PC-3 (cell line): ENCODE measurements around the gene DZIP3. TPM values are rescaled to one million over a fixed set of nuclear protein-coding genes. Genes with fewer than 3 reads are reported as not detected.

Source experiments
- ATAC-seq: fragments of 200-7000 bp; cut with Tn5 transposase; 2 replicates; pipeline ENCODE4 v1.9.1; 2020; ENCODE audit warnings: mild to moderate bottlenecking, moderate library complexity
- BruUV-seq: library from RNA; stranded (reverse); fragments of 400-500 nt; replicated peaks from 2 replicates; lab custom pipeline; 2021; lab: Mats Ljungman, UMichigan
- CTCF ChIA-PET: fragments of 300-600 bp; sonication (Branson Sonifier 250); formaldehyde crosslinking; loops from one replicate; lab custom pipeline; 2022; ENCODE audit warnings: antibody characterized with exemption; lab: Charles Lee
- POLR2A ChIA-PET: fragments of 300-600 bp; sonication (Branson Sonifier 250); formaldehyde crosslinking; loops from one replicate; lab custom pipeline; 2022; ENCODE audit warnings: antibody characterized with exemption; ENCODE audit not compliant: unreplicated experiment; lab: Charles Lee
- DNase-seq: peaks from one replicate; pipeline ENCODE4 v3.0.0-alpha.2; 2015
- H2AFZ ChIP-seq: fragments of 300-600 bp; sonication (generic); 2 replicates; pipeline ENCODE4 v1.6.0; 2016; ENCODE audit warnings: antibody characterized with exemption, low read length
- H3F3A ChIP-seq: fragments of 300-600 bp; sonication (generic); one replicate; pipeline ENCODE4 v1.6.0; 2017; ENCODE audit warnings: antibody characterized with exemption, low read length, control low read depth, mild to moderate bottlenecking; ENCODE audit not compliant: unreplicated experiment
- H3K27ac ChIP-seq: fragments of 300-600 bp; sonication (generic); 2 replicates; pipeline ENCODE4 v1.5.1; 2016; ENCODE audit warnings: mild to moderate bottlenecking, low read length
- H3K27me3 ChIP-seq: fragments of 300-600 bp; sonication (generic); 2 replicates; pipeline ENCODE4 v1.6.1; 2016; ENCODE audit warnings: low read length, mixed read lengths
- H3K36me3 ChIP-seq: fragments of 300-600 bp; sonication (generic); 2 replicates; pipeline ENCODE4 v1.6.1; 2016; ENCODE audit warnings: low read depth, mixed run types, low read length, mixed read lengths
- H3K4me1 ChIP-seq: fragments of 300-600 bp; sonication (generic); 2 replicates; pipeline ENCODE4 v1.5.1; 2016; ENCODE audit warnings: low read length; ENCODE audit not compliant: insufficient read depth
- H3K4me2 ChIP-seq: fragments of 300-600 bp; sonication (generic); 2 replicates; pipeline ENCODE4 v1.6.0; 2016; ENCODE audit warnings: low read length
- H3K4me3 ChIP-seq: fragments of 300-600 bp; sonication (generic); 2 replicates; pipeline ENCODE4 v1.5.1; 2016; ENCODE audit warnings: mild to moderate bottlenecking, low read length, mixed read lengths
- H3K79me2 ChIP-seq: fragments of 300-600 bp; sonication (generic); 2 replicates; pipeline ENCODE4 v1.6.1; 2017; ENCODE audit warnings: low read length, mixed read lengths
- H3K9ac ChIP-seq: fragments of 300-600 bp; sonication (generic); 2 replicates; pipeline ENCODE4 v1.6.0; 2016; ENCODE audit warnings: mild to moderate bottlenecking, low read length
- H3K9me2 ChIP-seq: fragments of 300-600 bp; sonication (generic); replicated peaks from 2 replicates; pipeline ENCODE4 v1.6.1; 2016; ENCODE audit warnings: mixed run types, low read length, mixed read lengths
- H3K9me3 ChIP-seq: fragments of 300-600 bp; sonication (generic); 2 replicates; pipeline ENCODE4 v1.6.1; 2016; ENCODE audit warnings: low read length, mixed read lengths
- H4K20me1 ChIP-seq: fragments of 300-600 bp; sonication (generic); 2 replicates; pipeline ENCODE4 v1.6.1; 2016; ENCODE audit warnings: low read length, mixed read lengths
- EZH2 ChIP-seq: fragments of 300-600 bp; sonication (generic); IDR thresholded peaks from one replicate; pipeline ENCODE4 v1.6.1; 2017; ENCODE audit warnings: antibody characterized with exemption, mild to moderate bottlenecking, low read length; ENCODE audit not compliant: unreplicated experiment
- EZH2phosphoT487 ChIP-seq: fragments of 300-600 bp; sonication (generic); IDR thresholded peaks from 2 replicates; pipeline ENCODE4 v1.6.1; 2018; ENCODE audit warnings: mild to moderate bottlenecking, antibody characterized with exemption, low read length, borderline replicate concordance
- intact Hi-C: fragments of 100-400 bp; cut with micrococcal nuclease; formaldehyde crosslinking; loops from 2 replicates; pipeline ENCODE4 v1.9.0; 2023
- total RNA-seq: library from RNA; depleted of rRNA; stranded (reverse); fragments of >200 nt; gene quantifications from 2 replicates; pipeline ENCODE4 v1.2.3, GENCODE V29; 2014
- TF ChIP-seq, protein P1 (sequence below): fragments of 300-600 bp; sonication (generic); conservative IDR thresholded peaks from 2 replicates; pipeline ENCODE4 v1.5.1; 2017; ENCODE audit warnings: antibody characterized with exemption, low read depth, mild to moderate bottlenecking, low read length

The DZIP3 gene
- total RNA-seq, 1 experiment from 2014 or later = 7.3 TPM

DNA sequence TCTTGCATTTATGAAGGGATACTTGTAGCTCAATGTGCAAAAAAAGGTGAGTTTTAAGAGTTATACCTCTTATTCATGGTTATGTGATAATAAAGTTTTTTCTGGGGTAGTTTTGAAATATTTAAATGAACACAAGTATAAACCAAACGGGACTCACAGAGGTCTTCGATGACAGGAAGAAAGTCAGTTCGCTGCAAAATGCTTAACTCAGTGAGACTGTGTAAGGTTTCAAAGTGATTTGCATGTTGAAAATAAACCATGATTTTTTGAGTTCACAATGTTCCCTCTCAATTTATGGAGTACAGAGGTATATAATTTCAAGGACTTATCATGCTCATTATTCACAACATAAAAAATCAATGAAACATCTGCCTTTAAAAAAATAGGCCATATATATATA lies 42.8 kb upstream of the DZIP3 start:
- intact Hi-C loops = no loop called here
- Histone ChIP-seq H3F3A (no peaks in the 10 kb centered on the region), H3K4me3 (no peak overlapping the region), H3K79me2 (no peaks in the 10 kb centered on the region), H3K4me1 (peaks cover 23% of the 10 kb centered on the region), H3K9me3 (no peaks in the 10 kb centered on the region), H3K27ac (no peak overlapping the region), H3K36me3 (peaks cover 16% of the 10 kb centered on the region), H3K4me2 (no peak overlapping the region), H3K9me2 (no peaks in the 10 kb centered on the region), H3K9ac (no peak overlapping the region), H4K20me1 (no peaks in the 10 kb centered on the region), H2AFZ (no peak overlapping the region), H3K27me3 (no peaks in the 10 kb centered on the region)
- CTCF ChIA-PET = no interaction called here
- DNase-seq = no peak
- TF ChIP-seq, protein P1, sequence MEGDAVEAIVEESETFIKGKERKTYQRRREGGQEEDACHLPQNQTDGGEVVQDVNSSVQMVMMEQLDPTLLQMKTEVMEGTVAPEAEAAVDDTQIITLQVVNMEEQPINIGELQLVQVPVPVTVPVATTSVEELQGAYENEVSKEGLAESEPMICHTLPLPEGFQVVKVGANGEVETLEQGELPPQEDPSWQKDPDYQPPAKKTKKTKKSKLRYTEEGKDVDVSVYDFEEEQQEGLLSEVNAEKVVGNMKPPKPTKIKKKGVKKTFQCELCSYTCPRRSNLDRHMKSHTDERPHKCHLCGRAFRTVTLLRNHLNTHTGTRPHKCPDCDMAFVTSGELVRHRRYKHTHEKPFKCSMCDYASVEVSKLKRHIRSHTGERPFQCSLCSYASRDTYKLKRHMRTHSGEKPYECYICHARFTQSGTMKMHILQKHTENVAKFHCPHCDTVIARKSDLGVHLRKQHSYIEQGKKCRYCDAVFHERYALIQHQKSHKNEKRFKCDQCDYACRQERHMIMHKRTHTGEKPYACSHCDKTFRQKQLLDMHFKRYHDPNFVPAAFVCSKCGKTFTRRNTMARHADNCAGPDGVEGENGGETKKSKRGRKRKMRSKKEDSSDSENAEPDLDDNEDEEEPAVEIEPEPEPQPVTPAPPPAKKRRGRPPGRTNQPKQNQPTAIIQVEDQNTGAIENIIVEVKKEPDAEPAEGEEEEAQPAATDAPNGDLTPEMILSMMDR = no peak
- TF ChIP-seq EZH2phosphoT487 (no peak), EZH2 (no peak)
- no peak for ATAC-seq
- no TSS peak for BruUV-seq
- POLR2A ChIA-PET = no interaction called here

DNA sequence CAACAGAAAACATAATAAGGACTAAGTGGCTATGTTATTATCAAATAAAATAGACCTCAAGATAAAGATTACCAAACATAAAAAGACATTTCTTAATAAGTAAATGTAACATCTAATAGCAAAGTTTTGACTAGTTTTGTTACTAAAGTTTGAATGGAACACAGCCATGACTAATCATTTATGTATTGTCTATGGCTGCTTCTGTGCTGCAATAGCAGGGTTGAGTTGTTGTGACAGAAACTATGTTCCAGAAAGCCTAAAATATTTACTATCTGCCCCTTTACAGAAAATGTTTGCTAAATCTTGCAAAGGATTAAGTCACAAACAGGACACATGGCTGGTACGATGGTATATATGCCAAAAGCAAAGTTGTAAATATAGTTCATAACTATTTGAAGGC lies 41.2 kb upstream of the DZIP3 start:
- Histone ChIP-seq H3K27ac (peak overlapping the region; percentile 82), H3K4me3 (no peak overlapping the region), H3K27me3 (no peaks in the 10 kb centered on the region), H3K79me2 (no peaks in the 10 kb centered on the region), H3K9ac (peak overlapping the region; percentile 37), H4K20me1 (0 out of 2 replicates have a peak, but pooled peaks cover 4% of the 10 kb centered on the region), H3K36me3 (peaks cover 20% of the 10 kb centered on the region), H3K9me2 (no peaks in the 10 kb centered on the region), H3K4me2 (peak overlapping the region; percentile 65), H3K4me1 (peaks cover 23% of the 10 kb centered on the region), H2AFZ (no peak overlapping the region), H3F3A (no peaks in the 10 kb centered on the region), H3K9me3 (no peaks in the 10 kb centered on the region)
- ATAC-seq (peak; percentile 64), DNase-seq (peak; percentile 19)
- CTCF ChIA-PET = no interaction called here
- POLR2A ChIA-PET = no interaction called here
- BruUV-seq = TSS peak; percentile 55
- intact Hi-C loops = loop anchor here (1.0 to 2.0 kb wide), 2 partner anchors 53 to 326 kb away; partner anchors contain the start of gene IFT57
- TF ChIP-seq EZH2phosphoT487 = no peak
- no peak for TF ChIP-seq EZH2
- TF ChIP-seq, protein P1 = no peak

DNA sequence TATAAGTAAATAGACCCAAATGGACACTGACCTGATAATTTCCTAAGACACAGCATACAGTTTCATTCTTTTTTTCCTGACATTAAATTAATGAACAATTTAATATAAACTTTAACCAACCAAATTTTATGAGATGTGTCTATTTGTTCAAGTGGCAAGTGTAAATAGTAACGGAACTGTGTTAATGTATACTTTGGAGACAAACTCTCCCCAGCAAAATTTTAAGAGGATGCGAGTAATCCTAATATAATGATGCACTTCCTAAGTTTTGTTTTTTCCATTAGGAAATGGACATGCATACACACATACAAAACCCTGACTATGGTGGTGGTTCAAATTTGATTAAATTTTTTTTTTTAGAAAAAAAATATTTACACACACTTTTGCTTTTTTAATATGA lies 40.6 kb upstream of the DZIP3 start:
- no peak overlapping the region for H2AFZ ChIP-seq
- no peaks in the 10 kb centered on the region for H3K9me3 ChIP-seq
- H3K79me2 ChIP-seq = no peaks in the 10 kb centered on the region
- ATAC-seq (peak; percentile 85), DNase-seq (peak; percentile 60)
- H3F3A ChIP-seq = no peaks in the 10 kb centered on the region
- H3K27ac ChIP-seq = peak overlapping the region; percentile 82
- peaks cover 15% of the 10 kb centered on the region for H3K36me3 ChIP-seq
- ChIA-PET POLR2A (no interaction called here), CTCF (no interaction called here)
- no peaks in the 10 kb centered on the region for H3K27me3 ChIP-seq
- H4K20me1 ChIP-seq = 0 out of 2 replicates have a peak, but pooled peaks cover 4% of the 10 kb centered on the region
- peak overlapping the region; percentile 42 for H3K9ac ChIP-seq
- TF ChIP-seq, protein P1 = no peak
- TF ChIP-seq EZH2 (no peak), EZH2phosphoT487 (no peak)
- H3K4me3 ChIP-seq = no peak overlapping the region
- H3K4me2 ChIP-seq = peak overlapping the region; percentile 65
- H3K4me1 ChIP-seq = peaks cover 23% of the 10 kb centered on the region
- BruUV-seq = no TSS peak
- intact Hi-C loops = loop anchor here (1.0 to 2.0 kb wide), 2 partner anchors 54 to 326 kb away; partner anchors contain the start of gene IFT57
- no peaks in the 10 kb centered on the region for H3K9me2 ChIP-seq
